B cell (primary cell): ENCODE measurements around the gene TRABD. TPM values are rescaled to one million over a fixed set of nuclear protein-coding genes. Genes with fewer than 3 reads are reported as not detected.

Experiments
- ATAC-seq: fragments of 200-7000 bp; cut with Tn5 transposase; one replicate; pipeline ENCODE4 v1.10.0; 2021; ENCODE audit warnings: low read depth, mild to moderate bottlenecking, moderate number of reproducible peaks, moderate library complexity
- CTCF ChIA-PET: fragments of 350-600 bp; sonication (Branson Sonifier 250); formaldehyde crosslinking; loops from one replicate; lab custom pipeline; 2021; ENCODE audit warnings: antibody characterized with exemption, inconsistent platforms; lab: Charles Lee
- POLR2A ChIA-PET: fragments of 350-600 bp; sonication (Branson Sonifier 250); formaldehyde crosslinking; loops from one replicate; lab custom pipeline; 2021; ENCODE audit warnings: antibody characterized with exemption; lab: Charles Lee
- DNase-seq: peaks from one replicate; pipeline ENCODE4 v3.0.0; 2013
- H2AFZ ChIP-seq: 2 replicates; pipeline ENCODE4 v1.6.1; 2012; ENCODE audit warnings: mild to moderate bottlenecking, low read depth, low read length; ENCODE audit not compliant: insufficient read depth, poor library complexity, severe bottlenecking
- H3K27ac ChIP-seq, 2 donors: 1 replicate in 1 of 2; 2 replicates in 1 of 2; pipeline ENCODE4 v1.5.1; 2012 to 2013; ENCODE audit warnings: low read length in 2 of 2, mild to moderate bottlenecking in 2 of 2, moderate library complexity in 1 of 2
- H3K27me3 ChIP-seq, 4 experiments: fragments of 200-600 bp in 1 of 4; sonication (generic) in 1 of 4; replicated peaks in 1 of 4; 1 replicate in 2 of 4; 2 replicates in 2 of 4; pipeline versions ENCODE4 v1.6.1 to v1.7.0; 2013 to 2016; ENCODE audit warnings: low read length in 3 of 4, mild to moderate bottlenecking in 2 of 4, mixed read lengths in 1 of 4, moderate library complexity in 1 of 4; ENCODE audit not compliant: insufficient read depth in 4 of 4, control insufficient read depth in 3 of 4; ENCODE audit errors: control extremely low read depth in 1 of 4
- H3K36me3 ChIP-seq, 2 experiments: replicated peaks in 1 of 2; 1 replicate in 1 of 2; 2 replicates in 1 of 2; pipeline versions ENCODE4 v1.6.1 to v1.7.1; 2013; ENCODE audit warnings: low read length in 1 of 2; ENCODE audit not compliant: insufficient read depth in 2 of 2, control insufficient read depth in 1 of 2; ENCODE audit errors: control extremely low read depth in 1 of 2, extremely low read depth in 1 of 2
- H3K4me1 ChIP-seq, 2 donors: fragments of 200-600 bp in 1 of 2; sonication (generic) in 1 of 2; 1 replicate in 1 of 2; 2 replicates in 1 of 2; pipeline versions ENCODE4 v1.5.1 to v1.6.1; 2013 to 2017; ENCODE audit warnings: low read length in 2 of 2; ENCODE audit not compliant: control insufficient read depth in 2 of 2, insufficient read depth in 2 of 2
- H3K4me2 ChIP-seq: replicated peaks from 2 replicates; pipeline ENCODE3; 2012; ENCODE audit warnings: mild to moderate bottlenecking, low read depth, low read length; ENCODE audit not compliant: poor library complexity, severe bottlenecking
- H3K4me3 ChIP-seq, 5 experiments: fragments of 200-600 bp in 1 of 5; sonication (generic) in 1 of 5; 1 replicate in 3 of 5; 2 replicates in 2 of 5; pipeline versions ENCODE4 v1.5.1 to v1.7.0; 2011 to 2016; ENCODE audit warnings: low read length in 4 of 5, mild to moderate bottlenecking in 4 of 5, low read depth in 2 of 5, control low read depth in 1 of 5, moderate library complexity in 1 of 5; ENCODE audit not compliant: insufficient read depth in 1 of 5; ENCODE audit errors: control extremely low read depth in 1 of 5, extremely low read depth in 1 of 5
- H3K79me2 ChIP-seq: fragments of 200-600 bp; sonication (generic); one replicate; pipeline ENCODE4 v1.6.0; 2016; ENCODE audit warnings: low read length; ENCODE audit not compliant: control insufficient read depth, insufficient read depth
- H3K9ac ChIP-seq: fragments of 200-600 bp; sonication (generic); 2 replicates; pipeline ENCODE4 v1.6.1; 2017; ENCODE audit warnings: mild to moderate bottlenecking, low read length, moderate library complexity
- H3K9me3 ChIP-seq, 3 donors: one replicate each; pipeline versions ENCODE4 v1.6.1 to v1.7.1; 2013; ENCODE audit warnings: low read length in 2 of 3; ENCODE audit not compliant: control insufficient read depth in 2 of 3, insufficient read depth in 1 of 3; ENCODE audit errors: control extremely low read depth in 1 of 3
- H4K20me1 ChIP-seq: 2 replicates; pipeline ENCODE4 v1.6.0; 2012; ENCODE audit warnings: mild to moderate bottlenecking, low read length; ENCODE audit not compliant: insufficient read depth, control insufficient read depth, poor library complexity, severe bottlenecking
- H3K27ac Mint-ChIP-seq: one replicate; pipeline ENCODE4 v1.8.0; 2021; ENCODE audit warnings: mixed read lengths
- H3K27me3 Mint-ChIP-seq: one replicate; pipeline ENCODE4 v1.8.0; 2021; ENCODE audit warnings: mixed read lengths
- H3K4me1 Mint-ChIP-seq: one replicate; pipeline ENCODE4 v1.8.0; 2021; ENCODE audit warnings: mixed read lengths
- H3K4me3 Mint-ChIP-seq: one replicate; pipeline ENCODE4 v1.8.0; 2021; ENCODE audit warnings: mixed read lengths
- H3K9me3 Mint-ChIP-seq: one replicate; pipeline ENCODE4 v1.8.0; 2022; ENCODE audit warnings: mixed read lengths; ENCODE audit not compliant: insufficient read depth
- EZH2 ChIP-seq: IDR thresholded peaks from 2 replicates; pipeline ENCODE4 v1.6.1; 2012; ENCODE audit warnings: borderline replicate concordance, low read depth, mild to moderate bottlenecking, moderate library complexity, low read length; ENCODE audit not compliant: insufficient read depth, poor library complexity, severe bottlenecking
- WGBS: methylation state at CpG from one replicate; pipeline ENCODE4 v1.1.5; 2013; ENCODE audit warnings: missing lambda C conversion rate; ENCODE audit not compliant: insufficient coverage; 5-methylcytosine and 5-hydroxymethylcytosine counted together
- intact Hi-C: fragments of 100-400 bp; cut with micrococcal nuclease; formaldehyde crosslinking; loops from one replicate; pipeline ENCODE4 v1.10.0; 2022
- polyA plus RNA-seq: library from polyadenylated mRNA; depleted of rRNA; stranded (reverse); fragments of >200 nt; gene quantifications from 2 replicates; pipeline ENCODE4 v1.2.3, GENCODE V29; 2012
- total RNA-seq, 2 donors: library from RNA; stranded (reverse); fragments of 120-200 nt in 1 of 2; gene quantifications; 1 replicate in 1 of 2; 2 replicates in 1 of 2; pipeline versions ENCODE4 v1.2.3 to v1.2.4, GENCODE V29; 2013 to 2022
- TF ChIP-seq, protein P1 (sequence below): fragments of 200-600 bp; IDR thresholded peaks from one replicate; pipeline ENCODE4 v1.8.0; 2022; ENCODE audit warnings: antibody characterized with exemption, mild to moderate bottlenecking

TRABD gene
- total and polyA plus RNA-seq, 2 donors (not counting 1 experiment from before 2014, with no cell fraction given): 164 to 200 TPM

DNA sequence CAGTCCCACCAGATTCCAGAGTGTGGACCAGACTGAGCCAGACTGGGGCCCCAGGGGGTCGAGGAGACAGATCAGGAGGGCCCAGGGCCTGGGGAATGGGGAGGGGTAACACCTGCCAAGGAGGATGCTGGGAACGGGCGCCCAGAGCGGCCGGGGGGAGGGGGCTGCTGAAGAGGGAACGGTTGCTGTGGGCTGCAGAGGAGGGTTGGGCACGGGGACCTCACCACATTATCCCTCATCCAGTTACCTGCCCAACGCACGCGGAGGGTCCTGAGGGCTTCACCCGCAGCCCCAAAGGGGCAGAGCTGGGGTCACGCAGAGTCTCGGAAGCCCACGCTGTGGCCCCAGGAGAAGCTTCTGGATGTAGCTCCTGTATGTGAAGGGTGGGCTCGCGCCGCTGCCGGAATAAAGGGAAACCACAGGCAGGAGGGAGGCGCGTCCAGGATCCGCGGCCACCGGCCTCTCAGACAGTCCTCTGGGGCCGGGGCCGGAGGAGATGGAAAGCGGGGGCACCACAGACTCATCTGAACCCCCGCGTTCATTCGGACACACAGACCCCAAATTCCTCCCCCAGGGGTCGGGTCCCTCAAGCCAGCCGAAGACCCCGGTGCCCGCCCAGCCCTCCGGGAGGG is 14.2 kb downstream of the TRABD start:
- Histone ChIP-seq H3K4me1 (peaks cover 23 to 33% of the 10 kb centered on the region in 2 donors), H3K4me3 (peak overlapping the region; percentile 21 to 80 (median 70)), H3K79me2 (peaks cover 37% of the 10 kb centered on the region), H3K9ac (peak overlapping the region; percentile 81), H3K27ac (peak overlapping the region; percentile 23 to 81), H3K9me3 (no peaks in the 10 kb centered on the region), H3K27me3 (no peaks in the 10 kb centered on the region), H2AFZ (peak overlapping the region; percentile 60), H3K4me2 (peak overlapping the region; percentile 98), H3K36me3 (peaks cover 8 to 24% of the 10 kb centered on the region in 2 experiments), H4K20me1 (peaks cover 7% of the 10 kb centered on the region)
- TF ChIP-seq EZH2: no peak
- TF ChIP-seq, protein P1, sequence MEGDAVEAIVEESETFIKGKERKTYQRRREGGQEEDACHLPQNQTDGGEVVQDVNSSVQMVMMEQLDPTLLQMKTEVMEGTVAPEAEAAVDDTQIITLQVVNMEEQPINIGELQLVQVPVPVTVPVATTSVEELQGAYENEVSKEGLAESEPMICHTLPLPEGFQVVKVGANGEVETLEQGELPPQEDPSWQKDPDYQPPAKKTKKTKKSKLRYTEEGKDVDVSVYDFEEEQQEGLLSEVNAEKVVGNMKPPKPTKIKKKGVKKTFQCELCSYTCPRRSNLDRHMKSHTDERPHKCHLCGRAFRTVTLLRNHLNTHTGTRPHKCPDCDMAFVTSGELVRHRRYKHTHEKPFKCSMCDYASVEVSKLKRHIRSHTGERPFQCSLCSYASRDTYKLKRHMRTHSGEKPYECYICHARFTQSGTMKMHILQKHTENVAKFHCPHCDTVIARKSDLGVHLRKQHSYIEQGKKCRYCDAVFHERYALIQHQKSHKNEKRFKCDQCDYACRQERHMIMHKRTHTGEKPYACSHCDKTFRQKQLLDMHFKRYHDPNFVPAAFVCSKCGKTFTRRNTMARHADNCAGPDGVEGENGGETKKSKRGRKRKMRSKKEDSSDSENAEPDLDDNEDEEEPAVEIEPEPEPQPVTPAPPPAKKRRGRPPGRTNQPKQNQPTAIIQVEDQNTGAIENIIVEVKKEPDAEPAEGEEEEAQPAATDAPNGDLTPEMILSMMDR: no peak
- intact Hi-C loops: loop anchor here (1.0 to 10.0 kb wide), 4 partner anchors 10 to 435 kb away; partner anchors contain the start of gene TRABD
- peak overlapping the region; percentile 78 for H3K4me3 Mint-ChIP-seq
- peak overlapping the region; percentile 75 for H3K27ac Mint-ChIP-seq
- no peaks in the 10 kb centered on the region for H3K27me3 Mint-ChIP-seq
- ATAC-seq (no peak), DNase-seq (no peak)
- no peaks in the 10 kb centered on the region for H3K9me3 Mint-ChIP-seq
- ChIA-PET POLR2A (interaction anchor here (4.1 kb wide), 1 partner anchor 9 kb away, joined by 41 read pairs; no protein-coding TSS in a partner anchor), CTCF (no interaction called here)
- H3K4me1 Mint-ChIP-seq: peaks cover 28% of the 10 kb centered on the region
- under 1% methylated on average over 27 of the region's 34 CpGs for WGBS
